Thyroid gland (tissue), 4 donors: Measurements from ENCODE around the gene ZNF821. TPM values are rescaled to one million over a fixed set of nuclear protein-coding genes. Genes with fewer than 3 reads are reported as not detected.
"Not testable (repeated sequence)": the region's sequence is repeated elsewhere in the genome, so short reads cannot be mapped to it uniquely, and the experiment has no call there.

ENCODE experiments used
- DNase-seq, 2 donors: peaks; one replicate each; pipeline ENCODE4 v3.0.0-alpha.2; 2019
- H3K27ac ChIP-seq, 3 donors: fragments of 200-600 bp; sonication (generic); 1 replicate in 2 of 3; 2 replicates in 1 of 3; pipeline ENCODE4 v1.5.1; 2016 to 2019; ENCODE audit warnings: mild to moderate bottlenecking in 1 of 3, moderate library complexity in 1 of 3
- H3K27me3 ChIP-seq: fragments of 200-600 bp; sonication (generic); one replicate; pipeline ENCODE4 v1.5.1; 2019
- H3K36me3 ChIP-seq, 2 donors: fragments of 200-600 bp; sonication (generic); one replicate each; pipeline ENCODE4 v1.5.1; 2016 to 2019
- H3K4me1 ChIP-seq, 2 donors: fragments of 200-600 bp; sonication (generic); one replicate each; pipeline ENCODE4 v1.5.1; 2017 to 2019
- H3K4me3 ChIP-seq, 3 donors: fragments of 200-600 bp; sonication (generic); replicated peaks in 1 of 3; 1 replicate in 2 of 3; 2 replicates in 1 of 3; pipeline ENCODE4 v1.5.1; 2016; ENCODE audit warnings: mild to moderate bottlenecking in 1 of 3
- H3K9me3 ChIP-seq: fragments of 200-600 bp; sonication (generic); one replicate; pipeline ENCODE4 v1.5.1; 2017
- CTCF ChIP-seq, 6 experiments: fragments of 200-600 bp in 3 of 6; fragments of 450-650 bp in 3 of 6; sonication (generic) in 3 of 6; IDR thresholded peaks; one replicate each; pipeline ENCODE4 v1.5.1; 2016 to 2019; ENCODE audit warnings: antibody characterized with exemption in 6 of 6, mild to moderate bottlenecking in 2 of 6, inconsistent platforms in 1 of 6, moderate library complexity in 1 of 6
- POLR2A ChIP-seq, 2 donors: fragments of 450-650 bp; IDR thresholded peaks; one replicate each; pipeline ENCODE4 v1.6.1; 2017; ENCODE audit warnings: antibody characterized with exemption in 2 of 2, mild to moderate bottlenecking in 2 of 2, moderate library complexity in 1 of 2
- WGBS, 2 donors: methylation state at CpG; one replicate each; pipeline ENCODE4 v1.1.5; 2017; 5-methylcytosine and 5-hydroxymethylcytosine counted together
- intact Hi-C: fragments of 100-400 bp; cut with DNase I; formaldehyde crosslinking; loops from one replicate; pipeline ENCODE4 v1.15.1; 2023
- total RNA-seq, 4 donors: library from RNA; depleted of rRNA; stranded (reverse); fragments of >200 nt; gene quantifications; one replicate each; pipeline ENCODE4 v1.2.3, GENCODE V29; 2016

The ZNF821 gene
- total RNA-seq, 4 donors from 2014 or later: 7.9 to 17.8 (median 11.6) TPM

GRCh38 chr16:71867939-71868338, 16.0 kb downstream of the ZNF821 start:
- peaks cover 13 to 16% of the 10 kb centered on the region in 2 donors for H3K36me3 ChIP-seq
- H3K4me3 ChIP-seq: no peak overlapping the region
- 94 to 100% methylated on average over 3 of the region's 3 CpGs for WGBS, 2 donors
- H3K27me3 ChIP-seq: no peaks in the 10 kb centered on the region
- H3K9me3 ChIP-seq: no peaks in the 10 kb centered on the region
- TF ChIP-seq POLR2A (IDR thresholded peaks at IDR 0.05): no peak
- TF ChIP-seq CTCF (IDR thresholded peaks at IDR 0.05): no peak
- no peaks in the 10 kb centered on the region for H3K4me1 ChIP-seq
- no peak for DNase-seq
- intact Hi-C loops: no loop called here
- H3K27ac ChIP-seq: no peak overlapping the region

- H3K27me3 ChIP-seq, intact Hi-C loops, H3K4me3 ChIP-seq, H3K4me1 ChIP-seq, DNase-seq, H3K27ac ChIP-seq, H3K9me3 ChIP-seq: not testable (repeated sequence)
- H3K36me3 ChIP-seq: peaks cover 16 to 19% of the 10 kb centered on the region in 2 donors
- WGBS, 2 donors: 92 to 98% methylated on average over 6 of the region's 6 CpGs
These were observed 16.8 kb downstream of the ZNF821 start for GRCh38 chr16:71867175-71867574.

GRCh38 chr16:71865173-71865863, 18.7 kb downstream of the ZNF821 start:
- Histone ChIP-seq H3K9me3 (no peaks in the 10 kb centered on the region), H3K27ac (no peak overlapping the region), H3K27me3 (no peaks in the 10 kb centered on the region), H3K4me1 (no peaks in the 10 kb centered on the region), H3K36me3 (peaks cover 27 to 32% of the 10 kb centered on the region in 2 donors), H3K4me3 (no peak overlapping the region)
- intact Hi-C loops: no loop called here
- no peak for TF ChIP-seq POLR2A (IDR thresholded peaks at IDR 0.05)
- TF ChIP-seq CTCF (IDR thresholded peaks at IDR 0.05): no peak
- 79 to 91% methylated on average over 7 of the region's 7 CpGs for WGBS, 2 donors
- DNase-seq: no peak

- Histone ChIP-seq H3K27ac (no peak overlapping the region), H3K4me1 (no peaks in the 10 kb centered on the region), H3K9me3 (no peaks in the 10 kb centered on the region), H3K36me3 (peaks cover 38 to 40% of the 10 kb centered on the region in 2 donors), H3K27me3 (no peaks in the 10 kb centered on the region), H3K4me3 (no peak overlapping the region)
- WGBS, 2 donors: 98 to 100% methylated on average over 5 of the region's 5 CpGs
- DNase-seq: no peak
- no peak for TF ChIP-seq POLR2A (IDR thresholded peaks at IDR 0.05)
- intact Hi-C loops: no loop called here
These were observed 20.0 kb downstream of the ZNF821 start for GRCh38 chr16:71863995-71864394.

GRCh38 chr16:71859762-71860521, 24.0 kb downstream of the ZNF821 start:
- WGBS, 2 donors: 92 to 94% methylated on average over 31 to 32 of the region's 32 CpGs
- no peak for DNase-seq
- Histone ChIP-seq H3K4me1 (no peaks in the 10 kb centered on the region), H3K9me3 (no peaks in the 10 kb centered on the region), H3K36me3 (peaks cover 34 to 40% of the 10 kb centered on the region in 2 donors), H3K27ac (no peak overlapping the region), H3K4me3 (no peak overlapping the region), H3K27me3 (no peaks in the 10 kb centered on the region)
- TF ChIP-seq POLR2A (IDR thresholded peaks at IDR 0.05) (no peak), CTCF (IDR thresholded peaks at IDR 0.05) (no peak)
- intact Hi-C loops: no loop called here
